Hepatocyte (in vitro differentiated cells): ENCODE results near the gene SCG5.
"Not testable (repeated sequence)": the region's sequence is repeated elsewhere in the genome, so short reads cannot be mapped to it uniquely, and the experiment has no call there.

Experiments
- CTCF ChIP-seq: fragments of 200-600 bp; sonication (generic); IDR thresholded peaks from 2 replicates; pipeline ENCODE4 v1.5.1; 2016; ENCODE audit warnings: antibody characterized with exemption, mild to moderate bottlenecking; ENCODE audit not compliant: poor library complexity
- EZH2 ChIP-seq: fragments of 200-600 bp; sonication (generic); IDR thresholded peaks from 2 replicates; pipeline ENCODE4 v1.6.1; 2016; ENCODE audit warnings: antibody characterized with exemption, mild to moderate bottlenecking, borderline replicate concordance
- EZH2phosphoT487 ChIP-seq: fragments of 200-600 bp; sonication (generic); IDR thresholded peaks from one replicate; pipeline ENCODE4 v1.6.1; 2018; ENCODE audit warnings: antibody characterized with exemption, mild to moderate bottlenecking, low read depth, moderate library complexity; ENCODE audit not compliant: unreplicated experiment, severe bottlenecking

- TF ChIP-seq EZH2phosphoT487, EZH2, CTCF: not testable (repeated sequence)
These were observed 26.8 kb upstream of the SCG5 start for GRCh38 chr15:32614712-32615050.
